Adrenal gland (tissue), 12 donors: Measurements from ENCODE around the gene GNAQ. TPM values are rescaled to one million over a fixed set of nuclear protein-coding genes. Genes with fewer than 3 reads are reported as not detected.

ENCODE experiments used
- DNase-seq, 7 donors: peaks; one replicate each; pipeline ENCODE4 v3.0.0-alpha.2; 2019 to 2020
- H3K27ac ChIP-seq, 5 donors: fragments of 200-600 bp; sonication (generic) in 4 of 5; 1 replicate in 3 of 5; 2 replicates in 2 of 5; pipeline versions ENCODE4 v1.5.1 to v1.8.0; 2016 to 2020; ENCODE audit warnings: mild to moderate bottlenecking in 1 of 5
- H3K27me3 ChIP-seq: fragments of 200-600 bp; 2 replicates; pipeline ENCODE4 v1.8.0; 2021
- H3K36me3 ChIP-seq, 2 donors: fragments of 200-600 bp; replicated peaks in 1 of 2; 1 replicate in 1 of 2; 2 replicates in 1 of 2; pipeline versions ENCODE4 v1.5.1 to v1.8.0; 2018 to 2022
- H3K4me1 ChIP-seq, 2 donors: fragments of 200-600 bp; replicated peaks in 1 of 2; 1 replicate in 1 of 2; 2 replicates in 1 of 2; pipeline versions ENCODE4 v1.5.1 to v1.8.0; 2018 to 2021
- H3K4me3 ChIP-seq, 4 donors: fragments of 200-600 bp; sonication (generic) in 3 of 4; one replicate each; pipeline ENCODE4 v1.5.1; 2016 to 2018
- H3K9me3 ChIP-seq, 3 donors: fragments of 200-600 bp; sonication (generic) in 1 of 3; replicated peaks in 1 of 3; 1 replicate in 2 of 3; 2 replicates in 1 of 3; pipeline versions ENCODE4 v1.5.1 to v1.8.0; 2016 to 2021
- POLR2A ChIP-seq, 2 donors: fragments of 450-650 bp; IDR thresholded peaks; one replicate each; pipeline ENCODE4 v1.6.1; 2017; ENCODE audit warnings: antibody characterized with exemption in 2 of 2, mild to moderate bottlenecking in 2 of 2, moderate library complexity in 1 of 2
- WGBS, 4 donors: extraction: QIAGEN DNeasy Blood & Tissue Kit in 2 of 4; methylation state at CpG; one replicate each; pipeline versions ENCODE4 v1.1.5 to v1.1.7; 2013 to 2017; 5-methylcytosine and 5-hydroxymethylcytosine counted together
- intact Hi-C, 2 donors: fragments of 100-400 bp; cut with DNase I; formaldehyde crosslinking; loops; one replicate each; pipeline versions ENCODE4 v1.14.1 to v1.15.0; 2022 to 2023
- polyA plus RNA-seq, 3 donors: library from polyadenylated mRNA; stranded (reverse); fragments of 200-250 nt in 2 of 3; fragments of 350-450 nt in 1 of 3; fragmentation: Illumina TruSeq in 1 of 3; extraction: RNeasy Lipid Tissue Mini Kit (QIAGEN cat#74804) in 1 of 3; gene quantifications; one replicate each; pipeline ENCODE4 v1.2.3, GENCODE V29; 2013 to 2014
- total RNA-seq, 9 donors: library from RNA; depleted of rRNA in 4 of 9; stranded (reverse); fragments of >200 nt in 4 of 9; fragments of 120-200 nt in 1 of 9; fragmentation: NEBNext Ultra II Directional in 1 of 9; extraction: Animal tissue kit (Norgen Biotek cat#: 25700) in 1 of 9; gene quantifications; one replicate each; pipeline versions ENCODE4 v1.1.0 to v1.2.4, GENCODE V29; 2013 to 2023
- TF ChIP-seq, protein P1 (sequence below), 6 experiments: fragments of 450-650 bp in 4 of 6; fragments of 200-600 bp in 2 of 6; sonication (generic) in 1 of 6; IDR thresholded peaks; 1 replicate in 5 of 6; 2 replicates in 1 of 6; pipeline versions ENCODE4 v1.5.1 to v1.8.0; 2016 to 2021; ENCODE audit warnings: antibody characterized with exemption in 6 of 6, mild to moderate bottlenecking in 2 of 6, moderate library complexity in 1 of 6
- donor health status: healthy with polysubstance abuse.
- donor health status: Bipolar disorder and iron deficiency.
- donor health status: DM: yes; HTN: yes; CAD: no.
- donor health status: DM: no; HTN: no; CAD: no.
- donor health status: DM: no; HTN: no; CAD: no.
- donor health status: DM: yes; HTN: yes; CAD: no.

Gene GNAQ
- total and polyA plus RNA-seq, 12 donors, result 15.8 to 71.7 (median 45.1) TPM

- TF ChIP-seq POLR2A (IDR thresholded peaks at IDR 0.05), result no peak
- TF ChIP-seq, protein P1, sequence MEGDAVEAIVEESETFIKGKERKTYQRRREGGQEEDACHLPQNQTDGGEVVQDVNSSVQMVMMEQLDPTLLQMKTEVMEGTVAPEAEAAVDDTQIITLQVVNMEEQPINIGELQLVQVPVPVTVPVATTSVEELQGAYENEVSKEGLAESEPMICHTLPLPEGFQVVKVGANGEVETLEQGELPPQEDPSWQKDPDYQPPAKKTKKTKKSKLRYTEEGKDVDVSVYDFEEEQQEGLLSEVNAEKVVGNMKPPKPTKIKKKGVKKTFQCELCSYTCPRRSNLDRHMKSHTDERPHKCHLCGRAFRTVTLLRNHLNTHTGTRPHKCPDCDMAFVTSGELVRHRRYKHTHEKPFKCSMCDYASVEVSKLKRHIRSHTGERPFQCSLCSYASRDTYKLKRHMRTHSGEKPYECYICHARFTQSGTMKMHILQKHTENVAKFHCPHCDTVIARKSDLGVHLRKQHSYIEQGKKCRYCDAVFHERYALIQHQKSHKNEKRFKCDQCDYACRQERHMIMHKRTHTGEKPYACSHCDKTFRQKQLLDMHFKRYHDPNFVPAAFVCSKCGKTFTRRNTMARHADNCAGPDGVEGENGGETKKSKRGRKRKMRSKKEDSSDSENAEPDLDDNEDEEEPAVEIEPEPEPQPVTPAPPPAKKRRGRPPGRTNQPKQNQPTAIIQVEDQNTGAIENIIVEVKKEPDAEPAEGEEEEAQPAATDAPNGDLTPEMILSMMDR (IDR thresholded peaks at IDR 0.05), result no peak
- Histone ChIP-seq H3K36me3 (no peaks in the 10 kb centered on the region), H3K27me3 (no peaks in the 10 kb centered on the region), H3K27ac (peak overlapping the region in 3 of 5 donors; percentile 25 to 63 (median 33)), H3K9me3 (no peaks in the 10 kb centered on the region), H3K4me1 (peaks cover 15 to 32% of the 10 kb centered on the region in 2 donors), H3K4me3 (no peak overlapping the region)
- DNase-seq, result no peak
- intact Hi-C loops, result no loop called here
These were observed 78.0 kb downstream of the GNAQ start for GRCh38 chr9:77953590-77953989.

DNA sequence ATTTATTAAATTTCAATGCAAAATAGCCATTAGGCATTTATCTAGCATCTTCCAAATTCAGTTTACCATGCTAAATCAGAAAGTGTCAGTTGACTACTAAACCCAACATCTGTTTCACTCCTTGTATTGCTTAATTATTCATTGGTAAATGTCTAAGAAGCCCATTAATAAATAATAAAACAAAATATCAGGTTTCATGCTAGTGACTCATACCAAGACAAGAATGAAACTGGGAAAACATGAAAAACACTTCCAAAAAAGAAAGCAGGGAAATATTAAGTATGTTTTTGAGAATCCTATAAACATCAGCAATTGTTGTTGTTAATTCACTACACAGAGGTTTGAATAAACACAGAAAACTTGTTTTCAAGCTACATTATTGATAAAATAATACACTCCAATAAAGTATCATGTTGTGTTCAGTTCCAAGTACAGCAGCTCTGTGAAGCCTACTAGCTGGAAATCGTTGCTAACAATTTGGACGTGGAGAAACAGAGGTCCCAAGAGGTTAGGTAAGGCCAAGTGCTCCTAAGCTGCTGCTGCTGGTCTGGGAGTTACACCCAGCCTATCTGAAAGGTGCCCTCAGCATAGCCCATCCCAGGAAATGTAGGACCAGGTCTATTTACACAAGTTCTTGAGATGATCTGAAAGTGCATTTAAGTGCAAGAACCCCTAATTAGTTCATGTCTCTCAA lies 78.8 kb downstream of the GNAQ start:
- no peak for TF ChIP-seq POLR2A (IDR thresholded peaks at IDR 0.05)
- TF ChIP-seq, protein P1 (IDR thresholded peaks at IDR 0.05), result no peak
- H3K4me1 ChIP-seq, result peaks cover 15 to 25% of the 10 kb centered on the region in 2 donors
- DNase-seq, result no peak
- H3K9me3 ChIP-seq, result no peaks in the 10 kb centered on the region
- WGBS, 4 donors, result 0 to 38% (median 10%) methylated on average over 2 of the region's 2 CpGs
- H3K4me3 ChIP-seq, result no peak overlapping the region
- peak overlapping the region in 4 of 5 donors; percentile 23 to 63 (median 29) for H3K27ac ChIP-seq
- H3K27me3 ChIP-seq, result no peaks in the 10 kb centered on the region
- no peaks in the 10 kb centered on the region for H3K36me3 ChIP-seq
- intact Hi-C loops, result no loop called here

GRCh38 chr9:77951369-77951768 lies 80.2 kb downstream of the GNAQ start:
- Histone ChIP-seq H3K36me3 (no peaks in the 10 kb centered on the region), H3K4me3 (no peak overlapping the region), H3K27me3 (no peaks in the 10 kb centered on the region), H3K9me3 (no peaks in the 10 kb centered on the region), H3K4me1 (peaks cover 15 to 39% of the 10 kb centered on the region in 2 donors), H3K27ac (no peak overlapping the region)
- WGBS, 4 donors, result 90 to 96% (median 93%) methylated on average over 1 of the region's 1 CpG
- DNase-seq, result no peak
- no peak for TF ChIP-seq POLR2A (IDR thresholded peaks at IDR 0.05)
- TF ChIP-seq, protein P1 (IDR thresholded peaks at IDR 0.05), result no peak
- intact Hi-C loops, result no loop called here

- peaks cover 15 to 49% of the 10 kb centered on the region in 2 donors for H3K4me1 ChIP-seq
- H3K9me3 ChIP-seq, result no peaks in the 10 kb centered on the region
- WGBS, 4 donors, result 62 to 82% (median 79%) methylated on average over 5 of the region's 5 CpGs
- no peak for DNase-seq
- no peak overlapping the region for H3K27ac ChIP-seq
- no peaks in the 10 kb centered on the region for H3K27me3 ChIP-seq
- TF ChIP-seq POLR2A (IDR thresholded peaks at IDR 0.05), result no peak
- TF ChIP-seq, protein P1 (IDR thresholded peaks at IDR 0.05), result no peak
- no peak overlapping the region for H3K4me3 ChIP-seq
- intact Hi-C loops, result no loop called here
- no peaks in the 10 kb centered on the region for H3K36me3 ChIP-seq
These were observed 81.7 kb downstream of the GNAQ start for GRCh38 chr9:77949751-77950436.
